ENCODE measurements around the gene SLC8A3.

The SLC8A3 gene

DNA sequence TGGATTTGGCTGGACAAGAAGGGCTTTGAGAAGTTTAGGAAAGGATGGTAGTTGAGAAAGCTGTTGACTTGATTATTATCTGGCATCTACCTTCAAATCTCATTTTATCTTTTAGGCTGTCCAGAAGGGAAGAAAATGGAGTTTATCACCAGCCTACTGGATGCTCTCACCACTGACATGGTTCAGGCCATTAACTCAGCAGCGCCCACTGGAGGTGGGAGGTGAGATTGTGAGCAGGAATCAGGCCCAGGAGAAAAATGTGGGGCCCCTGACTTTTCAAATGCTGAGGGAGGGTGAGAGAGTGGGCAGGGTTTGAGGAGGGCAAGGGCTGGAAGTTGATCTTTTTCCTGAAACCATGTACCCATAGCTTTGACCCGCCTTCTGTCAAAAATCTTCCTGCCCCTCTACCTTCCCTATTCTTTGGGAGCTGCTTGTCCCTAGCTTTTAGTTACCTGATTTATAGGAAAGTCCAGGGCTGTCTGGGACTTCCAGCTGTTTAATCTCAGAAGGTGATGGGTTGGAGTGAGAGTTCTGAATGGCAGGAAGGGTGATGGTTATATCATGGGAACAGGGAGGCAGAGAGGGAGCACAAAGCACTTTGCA is 175.4 kb downstream of the SLC8A3 start:
- Histone ChIP-seq H3K4me1 (no peaks in the 10 kb centered on the region), H3K4me3 (no peak overlapping the region), H3K9me3 (no peaks in the 10 kb centered on the region), H3K36me3 (replicated peaks) (no peaks in the 10 kb centered on the region), H3K27me3 (ENCODE audit: low read depth) (peaks cover 3% of the 10 kb centered on the region; the same call in 1 of the 2 replicates)
- DNase-seq (ENCODE audit: low spot score in 2 of 2), result peak in 1 of 2 experiments; percentile 68
- in situ Hi-C loops (cut with MboI; ENCODE audit: low sequenced_read_pairs), result loop anchor here (25.0 kb wide), 1 partner anchor 426 kb away; no protein-coding TSS in a partner anchor

DNA sequence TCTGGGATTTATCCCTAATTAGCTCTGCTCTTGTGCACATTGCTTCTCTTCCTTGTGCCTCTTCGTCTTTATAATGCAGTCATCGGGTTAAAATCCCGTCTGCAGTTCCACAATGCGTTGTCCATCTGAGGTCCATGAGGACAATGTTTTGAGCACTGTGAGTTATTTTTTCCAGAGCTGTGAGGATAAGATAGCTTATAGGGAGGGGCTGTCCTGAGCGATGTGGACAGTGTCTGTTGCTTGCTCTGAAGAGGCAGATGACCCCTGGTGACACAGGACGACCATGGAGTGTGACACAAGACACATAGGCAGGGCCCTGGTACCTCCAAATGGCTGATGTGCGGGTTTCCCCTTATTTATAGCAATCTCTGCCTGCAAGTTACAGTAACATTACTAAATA is 177.0 kb downstream of the SLC8A3 start:
- Histone ChIP-seq H3K4me3 (no peak overlapping the region), H3K36me3 (replicated peaks) (no peaks in the 10 kb centered on the region), H3K9me3 (no peaks in the 10 kb centered on the region), H3K4me1 (no peaks in the 10 kb centered on the region), H3K27me3 (ENCODE audit: low read depth) (peaks cover 3% of the 10 kb centered on the region; the same call in 1 of the 2 replicates)
- no peak for DNase-seq (ENCODE audit: low spot score in 2 of 2)
- in situ Hi-C loops (cut with MboI; ENCODE audit: low sequenced_read_pairs), result loop anchor here (25.0 kb wide), 1 partner anchor 424 kb away; no protein-coding TSS in a partner anchor

DNA sequence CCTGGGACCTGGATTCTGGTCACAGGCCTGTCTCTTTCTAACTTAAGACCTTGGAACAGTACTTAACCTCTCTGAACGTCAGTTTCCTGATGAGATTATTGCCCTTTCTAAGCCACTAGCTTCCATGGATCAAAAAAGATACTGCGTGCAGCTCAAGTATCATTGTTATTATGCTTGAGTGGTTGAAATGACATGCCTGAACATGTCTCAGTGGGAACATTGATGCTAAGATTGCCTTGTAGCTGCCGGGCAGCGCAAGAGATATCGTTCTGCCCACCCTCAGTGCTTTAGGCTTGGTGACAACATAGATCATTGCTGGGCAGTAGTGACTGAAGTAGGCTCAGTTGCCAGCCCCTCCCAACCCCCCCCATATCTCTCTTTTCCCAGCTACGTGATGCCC is 177.7 kb downstream of the SLC8A3 start:
- no peaks in the 10 kb centered on the region for H3K9me3 ChIP-seq
- in situ Hi-C loops (cut with MboI; ENCODE audit: low sequenced_read_pairs), result loop anchor here (25.0 kb wide), 1 partner anchor 424 kb away; no protein-coding TSS in a partner anchor
- no peak for DNase-seq (ENCODE audit: low spot score in 2 of 2)

DNA sequence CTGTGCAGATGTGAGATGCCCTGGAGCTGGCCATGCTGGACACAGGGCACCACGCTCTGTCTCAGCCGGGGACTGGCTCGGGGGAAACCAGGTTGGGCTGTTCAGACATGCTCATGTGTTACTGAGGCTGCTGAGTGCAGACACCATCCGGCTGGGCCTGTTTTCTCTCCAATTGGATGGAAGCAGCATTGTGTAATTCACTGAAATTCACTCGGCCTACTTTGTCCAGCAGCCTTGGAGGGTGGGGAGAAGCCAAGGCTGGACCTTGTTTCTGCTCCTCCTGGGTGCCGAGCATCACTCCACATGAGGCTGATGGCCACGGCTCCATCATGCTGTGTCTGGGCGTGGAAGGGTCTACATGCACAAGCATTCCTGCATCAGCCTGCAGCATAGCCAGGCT is 178.8 kb downstream of the SLC8A3 start:
- no peak for DNase-seq (ENCODE audit: low spot score in 2 of 2)
- Histone ChIP-seq H3K36me3 (replicated peaks) (no peaks in the 10 kb centered on the region), H3K9me3 (no peaks in the 10 kb centered on the region), H3K4me1 (no peaks in the 10 kb centered on the region), H3K4me3 (no peak overlapping the region), H3K27me3 (ENCODE audit: low read depth) (no peaks in the 10 kb centered on the region)
- in situ Hi-C loops (cut with MboI; ENCODE audit: low sequenced_read_pairs), result loop anchor here (25.0 kb wide), 1 partner anchor 423 kb away; no protein-coding TSS in a partner anchor

More for the DNA sequence above, 177.7 kb downstream of the SLC8A3 start:
- Histone ChIP-seq H3K4me1 (no peaks in the 10 kb centered on the region), H3K27me3 (ENCODE audit: low read depth) (no peaks in the 10 kb centered on the region), H3K36me3 (replicated peaks) (no peaks in the 10 kb centered on the region), H3K4me3 (no peak overlapping the region)

DNA sequence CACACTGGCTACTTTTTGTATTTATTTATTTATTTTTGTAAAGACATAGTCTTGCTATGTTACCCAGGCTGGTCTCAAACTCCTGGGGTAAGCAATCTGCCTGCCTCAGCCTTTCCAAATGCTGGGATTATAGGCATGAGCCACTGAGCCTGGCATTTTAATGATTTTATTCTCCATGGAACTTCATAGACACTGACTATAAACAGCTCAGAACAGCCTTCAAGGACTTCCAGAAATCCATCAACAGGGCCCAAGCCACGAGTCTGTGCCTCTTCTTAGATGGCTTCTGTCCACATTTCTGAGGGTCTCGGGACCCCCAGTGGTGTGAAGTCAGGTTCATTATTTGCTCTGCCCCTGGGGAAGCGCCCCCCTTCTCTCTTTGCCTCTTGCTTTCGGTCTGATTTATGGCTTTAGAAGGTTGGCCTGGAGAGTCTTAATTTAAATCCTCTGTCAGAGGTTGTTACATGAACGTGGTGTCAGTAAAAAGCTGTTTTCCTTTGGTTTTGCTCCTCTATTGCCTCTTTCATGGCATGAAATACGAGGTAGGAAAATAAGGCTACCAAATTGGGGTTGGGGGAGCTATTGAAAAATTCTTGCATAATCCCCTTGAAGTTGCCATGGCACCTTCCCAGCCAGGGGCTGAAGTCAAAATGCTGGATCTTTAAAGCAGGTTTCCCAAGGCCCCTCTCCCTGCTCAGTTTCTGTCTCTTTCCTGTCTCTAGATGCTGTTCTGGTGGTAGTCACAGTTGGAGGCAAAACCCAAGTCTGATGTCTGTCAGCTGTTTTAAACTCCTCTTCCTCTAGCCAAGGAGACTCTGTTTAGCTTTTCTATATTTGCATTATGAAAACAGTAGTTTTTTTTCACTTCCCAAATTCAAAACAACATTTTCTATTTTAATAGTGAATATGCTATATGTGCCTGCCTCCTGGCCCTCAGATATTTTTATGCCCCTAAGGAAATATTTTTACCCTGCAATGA is 180.2 kb downstream of the SLC8A3 start:
- Histone ChIP-seq H3K4me1 (no peaks in the 10 kb centered on the region), H3K9me3 (no peaks in the 10 kb centered on the region), H3K4me3 (no peak overlapping the region), H3K27me3 (ENCODE audit: low read depth) (no peaks in the 10 kb centered on the region), H3K36me3 (replicated peaks) (no peaks in the 10 kb centered on the region)
- in situ Hi-C loops (cut with MboI; ENCODE audit: low sequenced_read_pairs), result loop anchor here (25.0 kb wide), 1 partner anchor 421 kb away; no protein-coding TSS in a partner anchor
- no peak for DNase-seq (ENCODE audit: low spot score in 2 of 2)

DNA sequence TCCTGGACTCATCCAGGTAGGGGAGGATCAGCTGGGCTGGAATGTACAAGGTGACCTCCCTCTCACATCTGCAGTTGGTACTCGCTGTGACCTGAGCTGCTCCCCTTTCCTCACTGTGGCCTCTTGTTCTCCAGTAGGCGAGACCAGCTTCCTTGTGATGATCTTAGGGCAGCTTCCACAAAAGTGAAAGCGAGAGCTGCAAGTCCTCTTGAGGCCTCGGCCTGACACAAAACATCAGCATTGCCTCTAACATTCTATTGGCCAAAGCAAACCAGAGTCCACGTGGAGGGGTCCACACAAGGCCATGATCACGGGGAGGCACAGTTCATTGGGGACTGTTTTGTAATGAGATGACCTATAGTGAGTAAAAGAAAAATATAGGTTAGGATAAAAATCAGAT is 182.1 kb downstream of the SLC8A3 start:
- no peak overlapping the region for H3K4me3 ChIP-seq
- in situ Hi-C loops (cut with MboI; ENCODE audit: low sequenced_read_pairs), result loop anchor here (25.0 kb wide), 1 partner anchor 419 kb away; no protein-coding TSS in a partner anchor
- H3K27me3 ChIP-seq (ENCODE audit: low read depth), result no peaks in the 10 kb centered on the region
- no peaks in the 10 kb centered on the region for H3K36me3 ChIP-seq (replicated peaks)
- no peak for DNase-seq (ENCODE audit: low spot score in 2 of 2)
- H3K9me3 ChIP-seq, result no peaks in the 10 kb centered on the region
- H3K4me1 ChIP-seq, result no peaks in the 10 kb centered on the region

DNA sequence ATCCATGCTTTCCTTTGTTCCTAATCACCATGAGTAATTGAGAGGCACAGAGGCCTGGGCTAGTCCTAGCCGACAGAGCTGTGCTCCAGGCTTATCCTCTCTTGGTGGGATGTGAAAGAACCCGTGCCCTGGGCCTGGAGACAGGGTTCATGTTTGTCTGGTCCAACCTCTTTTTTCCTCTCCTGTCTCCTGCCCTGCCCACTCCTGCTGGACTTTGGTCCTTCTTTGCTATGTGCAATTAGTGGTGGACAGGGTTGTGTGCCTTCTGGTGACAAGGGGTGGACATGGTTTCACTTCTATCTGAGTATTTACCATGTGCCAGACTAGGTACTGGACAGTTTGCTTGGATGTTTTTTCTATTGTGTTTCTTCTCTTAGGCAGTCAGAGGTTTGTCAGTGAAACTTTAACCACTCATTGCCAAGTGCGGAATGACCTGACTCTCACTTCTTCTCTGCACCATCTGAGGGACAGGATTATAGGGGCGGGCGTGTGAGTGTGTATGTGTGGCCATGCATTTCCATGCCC is 183.4 kb downstream of the SLC8A3 start:
- DNase-seq (ENCODE audit: low spot score in 2 of 2), result no peak
- H3K9me3 ChIP-seq, result no peaks in the 10 kb centered on the region
- H3K27me3 ChIP-seq (ENCODE audit: low read depth), result no peaks in the 10 kb centered on the region
- H3K4me1 ChIP-seq, result no peaks in the 10 kb centered on the region
- in situ Hi-C loops (cut with MboI; ENCODE audit: low sequenced_read_pairs), result loop anchor here (25.0 kb wide), 1 partner anchor 418 kb away; no protein-coding TSS in a partner anchor
- H3K36me3 ChIP-seq (replicated peaks), result no peaks in the 10 kb centered on the region
- H3K4me3 ChIP-seq, result no peak overlapping the region

DNA sequence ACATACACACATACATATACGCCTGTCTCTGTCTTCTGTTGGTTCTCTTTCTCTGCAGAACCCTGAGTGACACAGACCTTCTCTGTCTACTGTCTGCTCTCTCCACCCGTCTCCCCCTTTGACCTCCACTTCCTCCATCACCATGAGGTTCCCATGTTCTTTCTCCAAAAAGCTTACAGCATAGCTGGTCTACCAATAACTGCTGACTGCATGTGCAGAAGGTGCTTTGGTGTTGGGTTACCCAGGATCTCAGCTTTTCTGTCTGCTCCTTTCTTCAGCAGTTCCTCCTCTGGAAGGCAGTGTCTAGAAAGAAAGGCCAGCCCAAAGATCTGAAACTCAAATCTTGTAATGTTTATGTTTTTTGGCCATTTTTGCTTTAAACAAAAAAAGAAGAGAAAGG is 184.0 kb downstream of the SLC8A3 start:
- Histone ChIP-seq H3K27me3 (ENCODE audit: low read depth) (no peaks in the 10 kb centered on the region), H3K9me3 (no peaks in the 10 kb centered on the region), H3K4me1 (no peaks in the 10 kb centered on the region), H3K36me3 (replicated peaks) (no peaks in the 10 kb centered on the region), H3K4me3 (no peak overlapping the region)
- in situ Hi-C loops (cut with MboI; ENCODE audit: low sequenced_read_pairs), result loop anchor here (25.0 kb wide), 1 partner anchor 417 kb away; no protein-coding TSS in a partner anchor
- DNase-seq (ENCODE audit: low spot score in 2 of 2), result no peak

DNA sequence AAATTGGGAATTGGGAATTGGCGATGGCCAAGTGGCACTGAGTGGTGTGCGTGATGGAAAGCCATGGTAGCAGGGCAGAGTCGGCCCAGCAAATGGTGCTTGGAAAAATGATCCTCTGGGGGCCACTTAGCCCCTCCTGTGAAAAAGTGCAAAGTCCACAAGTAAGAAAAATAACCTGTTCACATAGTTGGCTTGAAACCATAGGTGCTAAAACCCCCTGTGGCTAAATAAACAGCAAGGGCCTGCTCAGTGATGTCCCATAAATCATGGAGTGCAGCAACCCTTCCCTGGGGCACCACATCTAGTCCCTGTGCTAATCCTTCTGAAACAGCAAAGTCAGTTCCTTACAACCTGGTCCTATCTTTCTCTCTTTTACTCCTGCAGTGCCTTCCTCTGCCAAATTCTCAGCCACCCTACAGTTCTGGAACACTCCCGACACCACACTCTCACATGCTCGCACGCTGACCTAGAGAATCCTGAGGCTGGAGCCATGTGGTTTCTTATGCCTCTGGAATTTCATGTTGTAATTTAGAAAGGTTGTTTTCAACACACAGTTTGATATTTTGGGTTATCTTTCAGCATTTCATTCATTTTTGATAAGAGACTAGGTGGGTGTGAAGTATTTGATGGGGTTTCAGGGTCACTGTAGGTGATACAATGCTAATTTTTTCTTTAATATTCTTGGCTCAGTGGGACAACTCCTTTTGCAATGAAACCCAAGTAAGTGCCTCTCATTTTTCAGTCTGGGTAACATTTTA is 186.0 kb downstream of the SLC8A3 start:
- Histone ChIP-seq H3K36me3 (replicated peaks) (no peaks in the 10 kb centered on the region), H3K4me3 (no peak overlapping the region), H3K4me1 (no peaks in the 10 kb centered on the region), H3K27me3 (ENCODE audit: low read depth) (no peaks in the 10 kb centered on the region), H3K9me3 (no peaks in the 10 kb centered on the region)
- in situ Hi-C loops (cut with MboI; ENCODE audit: low sequenced_read_pairs), result loop anchor here (25.0 kb wide), 1 partner anchor 415 kb away; no protein-coding TSS in a partner anchor
- DNase-seq (ENCODE audit: low spot score in 2 of 2), result no peak

DNA sequence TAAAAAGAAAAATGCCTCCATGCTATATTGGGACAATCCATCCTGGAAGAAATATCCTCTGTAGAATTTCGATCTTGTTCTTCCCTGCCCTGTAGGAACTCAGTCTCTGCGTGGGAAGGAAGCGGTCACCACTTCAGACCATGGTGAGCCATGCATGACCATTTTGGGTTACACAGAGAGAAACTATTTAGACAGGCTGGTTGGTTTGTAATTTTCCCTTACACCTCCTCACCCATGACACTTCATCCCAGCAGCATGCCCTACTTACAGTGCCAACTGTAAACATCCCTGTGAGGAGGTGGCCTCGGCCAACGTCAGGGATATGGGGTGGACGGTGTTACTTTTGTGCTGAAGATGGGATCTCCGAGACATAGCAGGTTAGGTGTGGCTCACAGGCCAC is 188.2 kb downstream of the SLC8A3 start:
- Histone ChIP-seq H3K4me1 (no peaks in the 10 kb centered on the region), H3K36me3 (replicated peaks) (no peaks in the 10 kb centered on the region), H3K9me3 (no peaks in the 10 kb centered on the region), H3K4me3 (no peak overlapping the region), H3K27me3 (ENCODE audit: low read depth) (no peaks in the 10 kb centered on the region)
- in situ Hi-C loops (cut with MboI; ENCODE audit: low sequenced_read_pairs), result loop anchor here (25.0 kb wide), 1 partner anchor 413 kb away; no protein-coding TSS in a partner anchor
- no peak for DNase-seq (ENCODE audit: low spot score in 2 of 2)

DNA sequence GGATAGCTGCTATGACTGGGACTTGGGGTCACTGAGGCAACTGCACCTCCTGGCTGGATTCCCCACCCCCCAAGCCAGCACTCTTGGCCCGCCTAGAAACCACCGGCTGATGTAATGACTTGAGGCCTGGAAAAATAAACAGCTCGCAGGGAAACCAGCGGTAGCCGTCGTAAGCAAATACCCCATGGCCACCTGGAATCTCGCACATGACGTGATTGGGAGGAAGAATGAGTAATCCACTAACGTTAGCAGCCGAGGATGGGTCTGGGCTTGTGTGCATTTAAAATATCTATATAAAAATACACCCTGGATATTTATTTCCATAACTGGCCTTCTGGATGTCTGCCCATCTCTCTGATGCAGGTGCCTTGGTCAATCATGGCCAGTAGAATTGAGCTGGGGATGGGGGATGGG is 189.5 kb downstream of the SLC8A3 start:
- no peaks in the 10 kb centered on the region for H3K27me3 ChIP-seq (ENCODE audit: low read depth)
- no peaks in the 10 kb centered on the region for H3K36me3 ChIP-seq (replicated peaks)
- H3K4me3 ChIP-seq, result no peak overlapping the region
- H3K4me1 ChIP-seq, result no peaks in the 10 kb centered on the region
- H3K9me3 ChIP-seq, result no peaks in the 10 kb centered on the region
- DNase-seq (ENCODE audit: low spot score in 2 of 2), result no peak
- in situ Hi-C loops (cut with MboI; ENCODE audit: low sequenced_read_pairs), result no loop called here

DNA sequence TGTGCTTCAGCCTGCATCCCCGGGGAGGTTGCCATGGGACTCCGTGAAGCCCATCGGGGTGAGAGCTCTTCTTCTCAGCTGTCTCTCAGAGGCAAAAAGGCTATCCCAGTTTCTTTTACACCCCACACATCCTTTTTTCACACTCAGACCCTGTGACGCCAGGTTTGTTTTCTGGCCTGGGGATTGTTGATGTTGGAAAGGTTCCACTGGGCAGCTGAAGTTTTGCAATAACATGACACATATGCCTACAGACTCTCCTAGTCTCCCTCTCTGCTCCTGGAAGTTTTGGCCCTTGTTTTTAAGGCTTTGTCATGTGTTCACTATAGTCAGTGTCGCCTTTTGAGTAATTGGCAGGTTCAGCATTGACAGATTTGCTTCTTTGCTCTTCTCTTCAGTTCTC is 190.9 kb downstream of the SLC8A3 start:
- no peaks in the 10 kb centered on the region for H3K9me3 ChIP-seq
- no peaks in the 10 kb centered on the region for H3K36me3 ChIP-seq (replicated peaks)
- no peak for DNase-seq (ENCODE audit: low spot score in 2 of 2)
- H3K4me3 ChIP-seq, result no peak overlapping the region
- H3K27me3 ChIP-seq (ENCODE audit: low read depth), result no peaks in the 10 kb centered on the region
- in situ Hi-C loops (cut with MboI; ENCODE audit: low sequenced_read_pairs), result no loop called here
- H3K4me1 ChIP-seq, result no peaks in the 10 kb centered on the region

DNA sequence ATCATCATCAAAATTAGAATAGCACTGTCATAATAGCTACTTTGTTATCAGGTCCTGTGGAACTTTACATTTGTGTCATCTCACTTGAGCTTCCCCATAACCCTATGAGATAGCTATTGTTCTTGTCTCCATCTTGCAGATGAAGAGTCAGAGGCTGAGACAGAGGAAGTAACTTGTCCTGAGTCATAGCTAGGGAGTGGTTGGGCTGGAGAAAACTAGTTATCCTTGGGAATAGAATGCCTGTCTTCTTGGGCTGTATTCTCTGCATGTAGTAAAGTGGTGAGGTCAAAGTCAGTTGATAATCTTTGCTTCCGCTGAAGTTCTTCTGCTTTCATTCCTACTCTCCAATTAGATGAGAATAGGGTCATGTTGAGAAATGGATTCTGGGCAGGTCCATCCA is 192.5 kb downstream of the SLC8A3 start:
- peaks cover 3% of the 10 kb centered on the region; the same call in 1 of the 2 replicates for H3K27me3 ChIP-seq (ENCODE audit: low read depth)

More for the DNA sequence above, 192.5 kb downstream of the SLC8A3 start:
- no peaks in the 10 kb centered on the region for H3K4me1 ChIP-seq
- H3K4me3 ChIP-seq, result no peak overlapping the region
- H3K9me3 ChIP-seq, result no peaks in the 10 kb centered on the region
- no peak for DNase-seq (ENCODE audit: low spot score in 2 of 2)
- in situ Hi-C loops (cut with MboI; ENCODE audit: low sequenced_read_pairs), result no loop called here
- no peaks in the 10 kb centered on the region for H3K36me3 ChIP-seq (replicated peaks)

All from HAP-1 (cell line).